Neural cell (in vitro differentiated cells): ENCODE data around the gene SF3B5. TPM values are rescaled to one million over a fixed set of nuclear protein-coding genes. Genes with fewer than 3 reads are reported as not detected.

Experiments
- H2AFZ ChIP-seq: fragments of 200-600, 300-800 bp; sonication (generic), shearing (Covaris generic); 2 replicates; pipeline ENCODE4 v1.6.0; 2014; ENCODE audit warnings: low read depth, mild to moderate bottlenecking, antibody characterized with exemption, low read length, moderate library complexity
- H3F3A ChIP-seq: fragments of 200-600 bp; shearing (Covaris generic); 2 replicates; pipeline ENCODE4 v1.6.1; 2016; ENCODE audit warnings: mild to moderate bottlenecking, moderate library complexity, mixed read lengths, antibody characterized with exemption, low read length; ENCODE audit not compliant: insufficient read depth, poor library complexity, severe bottlenecking
- H3K27ac ChIP-seq: fragments of 200-600, 300-800 bp; sonication (generic), shearing (Covaris generic); 2 replicates; pipeline ENCODE4 v1.5.1; 2014; ENCODE audit warnings: mild to moderate bottlenecking, low read length, moderate library complexity
- H3K27me3 ChIP-seq: fragments of 300-800, 200-600 bp; sonication (generic), shearing (Covaris generic); 2 replicates; pipeline ENCODE4 v1.6.0; 2014; ENCODE audit warnings: mild to moderate bottlenecking, low read depth, low read length, moderate library complexity; ENCODE audit not compliant: insufficient read depth
- H3K36me3 ChIP-seq: fragments of 300-800, 200-600 bp; sonication (generic), shearing (Covaris generic); 2 replicates; pipeline ENCODE4 v1.5.1; 2014; ENCODE audit warnings: mild to moderate bottlenecking, antibody characterized with exemption, low read length, moderate library complexity; ENCODE audit not compliant: insufficient read depth
- H3K4me2 ChIP-seq: fragments of 300-800, 200-600 bp; sonication (generic), shearing (Covaris generic); 2 replicates; pipeline ENCODE4 v1.6.0; 2014; ENCODE audit warnings: mild to moderate bottlenecking, low read length
- H3K4me3 ChIP-seq: fragments of 300-800, 200-600 bp; sonication (generic), shearing (Covaris generic); 2 replicates; pipeline ENCODE4 v1.5.1; 2014; ENCODE audit warnings: mild to moderate bottlenecking, low read length, moderate library complexity
- H3K79me2 ChIP-seq: fragments of 200-600 bp; shearing (Covaris generic); replicated peaks from 2 replicates; pipeline ENCODE4 v1.6.0; 2014; ENCODE audit warnings: mild to moderate bottlenecking, low read length, moderate library complexity; ENCODE audit not compliant: insufficient read depth
- H3K9ac ChIP-seq: fragments of 300-800, 200-600 bp; sonication (generic), shearing (Covaris generic); 2 replicates; pipeline ENCODE4 v1.6.1; 2016; ENCODE audit warnings: mild to moderate bottlenecking, low read length, mixed read lengths
- H3K9me2 ChIP-seq: fragments of 200-600 bp; shearing (Covaris generic); 2 replicates; pipeline ENCODE4 v1.6.1; 2016; ENCODE audit warnings: mild to moderate bottlenecking, low read length, mixed read lengths; ENCODE audit not compliant: insufficient read depth
- H3K9me3 ChIP-seq: fragments of 200-600, 300-800 bp; sonication (generic), shearing (Covaris generic); 2 replicates; pipeline ENCODE4 v1.6.1; 2016; ENCODE audit warnings: mild to moderate bottlenecking, mixed run types, low read length, moderate library complexity, mixed read lengths
- H4K20me1 ChIP-seq: fragments of 200-600 bp; shearing (Covaris generic); 2 replicates; pipeline ENCODE4 v1.6.1; 2016; ENCODE audit warnings: mild to moderate bottlenecking, mixed run types; ENCODE audit not compliant: insufficient read depth
- EP300 ChIP-seq: fragments of 450-650 bp; conservative IDR thresholded peaks from 2 replicates; pipeline ENCODE4 v1.6.1; 2014; ENCODE audit warnings: antibody characterized with exemption, mild to moderate bottlenecking, moderate library complexity; ENCODE audit not compliant: poor library complexity, severe bottlenecking
- EZH2 ChIP-seq: fragments of 200-600, 300-800 bp; shearing (Covaris generic), sonication (generic); IDR thresholded peaks from 2 replicates; pipeline ENCODE4 v1.6.1; 2014; ENCODE audit warnings: antibody characterized with exemption, low read length, borderline replicate concordance, mild to moderate bottlenecking; ENCODE audit not compliant: insufficient read depth, poor library complexity, severe bottlenecking
- MXI1 ChIP-seq: fragments of 450-650 bp; conservative IDR thresholded peaks from 2 replicates; pipeline ENCODE4 v1.6.1; 2014; ENCODE audit warnings: antibody characterized with exemption, mild to moderate bottlenecking; ENCODE audit not compliant: poor library complexity, severe bottlenecking
- POLR2AphosphoS5 ChIP-seq: IDR thresholded peaks from 2 replicates; pipeline ENCODE4 v1.6.1; 2012
- RAD21 ChIP-seq: fragments of 450-650 bp; conservative IDR thresholded peaks from 2 replicates; pipeline ENCODE4 v1.6.1; 2014; ENCODE audit warnings: antibody characterized with exemption, mild to moderate bottlenecking, moderate library complexity
- SMC3 ChIP-seq: fragments of 450-650 bp; conservative IDR thresholded peaks from 2 replicates; pipeline ENCODE4 v1.6.1; 2014; ENCODE audit warnings: antibody characterized with exemption, mild to moderate bottlenecking, moderate library complexity; ENCODE audit not compliant: poor library complexity
- TAF1 ChIP-seq: IDR thresholded peaks from 2 replicates; pipeline ENCODE4 v1.6.1; 2012; ENCODE audit warnings: low read depth
- polyA plus RNA-seq: library from polyadenylated mRNA; depleted of rRNA; stranded (reverse); fragments of >200 nt; gene quantifications from 2 replicates; pipeline ENCODE4 v1.2.3, GENCODE V29; 2014
- TF ChIP-seq, protein P1 (sequence below): IDR thresholded peaks from 2 replicates; pipeline ENCODE4 v1.6.1; 2012; ENCODE audit warnings: borderline replicate concordance
- TF ChIP-seq, protein P2 (sequence below): fragments of 450-650 bp; IDR thresholded peaks from 2 replicates; pipeline ENCODE4 v1.5.1; 2014; ENCODE audit warnings: antibody characterized with exemption, mild to moderate bottlenecking, moderate library complexity; ENCODE audit not compliant: poor library complexity, severe bottlenecking

The SF3B5 gene
- polyA plus RNA-seq, 1 donor from 2014 or later: 246 TPM

DNA sequence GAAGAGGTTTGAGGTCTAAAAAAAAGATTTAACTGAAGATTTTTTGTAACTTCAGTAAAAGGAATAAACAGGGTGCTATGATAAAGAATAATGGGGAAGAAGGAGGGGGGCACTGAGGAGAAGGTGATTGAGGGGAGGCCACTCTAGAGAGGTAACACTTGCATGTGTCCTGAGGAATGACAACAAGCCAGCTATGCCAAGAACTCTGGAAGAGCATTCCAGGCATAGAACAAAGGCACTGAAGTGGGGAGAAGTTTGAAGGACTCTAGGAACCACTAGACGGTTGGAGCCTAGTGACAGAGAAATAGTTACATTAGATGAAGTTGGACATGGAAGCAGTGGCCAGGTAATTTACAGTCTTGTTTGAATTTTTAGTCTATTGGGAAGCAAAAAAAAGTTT is 10.8 kb upstream of the SF3B5 start:
- Histone ChIP-seq H3K9me2 (no peaks in the 10 kb centered on the region), H3F3A (no peaks in the 10 kb centered on the region), H4K20me1 (no peaks in the 10 kb centered on the region), H3K4me2 (no peak overlapping the region), H2AFZ (no peak overlapping the region), H3K79me2 (no peaks in the 10 kb centered on the region), H3K9me3 (no peaks in the 10 kb centered on the region), H3K4me3 (no peak overlapping the region), H3K9ac (no peak overlapping the region), H3K27ac (no peak overlapping the region), H3K36me3 (no peaks in the 10 kb centered on the region), H3K27me3 (no peaks in the 10 kb centered on the region)
- TF ChIP-seq POLR2AphosphoS5 (no peak), TAF1 (no peak), MXI1 (no peak), EZH2 (no peak), EP300 (no peak), SMC3 (no peak), RAD21 (no peak)
- TF ChIP-seq, protein P1, sequence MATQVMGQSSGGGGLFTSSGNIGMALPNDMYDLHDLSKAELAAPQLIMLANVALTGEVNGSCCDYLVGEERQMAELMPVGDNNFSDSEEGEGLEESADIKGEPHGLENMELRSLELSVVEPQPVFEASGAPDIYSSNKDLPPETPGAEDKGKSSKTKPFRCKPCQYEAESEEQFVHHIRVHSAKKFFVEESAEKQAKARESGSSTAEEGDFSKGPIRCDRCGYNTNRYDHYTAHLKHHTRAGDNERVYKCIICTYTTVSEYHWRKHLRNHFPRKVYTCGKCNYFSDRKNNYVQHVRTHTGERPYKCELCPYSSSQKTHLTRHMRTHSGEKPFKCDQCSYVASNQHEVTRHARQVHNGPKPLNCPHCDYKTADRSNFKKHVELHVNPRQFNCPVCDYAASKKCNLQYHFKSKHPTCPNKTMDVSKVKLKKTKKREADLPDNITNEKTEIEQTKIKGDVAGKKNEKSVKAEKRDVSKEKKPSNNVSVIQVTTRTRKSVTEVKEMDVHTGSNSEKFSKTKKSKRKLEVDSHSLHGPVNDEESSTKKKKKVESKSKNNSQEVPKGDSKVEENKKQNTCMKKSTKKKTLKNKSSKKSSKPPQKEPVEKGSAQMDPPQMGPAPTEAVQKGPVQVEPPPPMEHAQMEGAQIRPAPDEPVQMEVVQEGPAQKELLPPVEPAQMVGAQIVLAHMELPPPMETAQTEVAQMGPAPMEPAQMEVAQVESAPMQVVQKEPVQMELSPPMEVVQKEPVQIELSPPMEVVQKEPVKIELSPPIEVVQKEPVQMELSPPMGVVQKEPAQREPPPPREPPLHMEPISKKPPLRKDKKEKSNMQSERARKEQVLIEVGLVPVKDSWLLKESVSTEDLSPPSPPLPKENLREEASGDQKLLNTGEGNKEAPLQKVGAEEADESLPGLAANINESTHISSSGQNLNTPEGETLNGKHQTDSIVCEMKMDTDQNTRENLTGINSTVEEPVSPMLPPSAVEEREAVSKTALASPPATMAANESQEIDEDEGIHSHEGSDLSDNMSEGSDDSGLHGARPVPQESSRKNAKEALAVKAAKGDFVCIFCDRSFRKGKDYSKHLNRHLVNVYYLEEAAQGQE: no peak
- TF ChIP-seq, protein P2, sequence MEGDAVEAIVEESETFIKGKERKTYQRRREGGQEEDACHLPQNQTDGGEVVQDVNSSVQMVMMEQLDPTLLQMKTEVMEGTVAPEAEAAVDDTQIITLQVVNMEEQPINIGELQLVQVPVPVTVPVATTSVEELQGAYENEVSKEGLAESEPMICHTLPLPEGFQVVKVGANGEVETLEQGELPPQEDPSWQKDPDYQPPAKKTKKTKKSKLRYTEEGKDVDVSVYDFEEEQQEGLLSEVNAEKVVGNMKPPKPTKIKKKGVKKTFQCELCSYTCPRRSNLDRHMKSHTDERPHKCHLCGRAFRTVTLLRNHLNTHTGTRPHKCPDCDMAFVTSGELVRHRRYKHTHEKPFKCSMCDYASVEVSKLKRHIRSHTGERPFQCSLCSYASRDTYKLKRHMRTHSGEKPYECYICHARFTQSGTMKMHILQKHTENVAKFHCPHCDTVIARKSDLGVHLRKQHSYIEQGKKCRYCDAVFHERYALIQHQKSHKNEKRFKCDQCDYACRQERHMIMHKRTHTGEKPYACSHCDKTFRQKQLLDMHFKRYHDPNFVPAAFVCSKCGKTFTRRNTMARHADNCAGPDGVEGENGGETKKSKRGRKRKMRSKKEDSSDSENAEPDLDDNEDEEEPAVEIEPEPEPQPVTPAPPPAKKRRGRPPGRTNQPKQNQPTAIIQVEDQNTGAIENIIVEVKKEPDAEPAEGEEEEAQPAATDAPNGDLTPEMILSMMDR: no peak

DNA sequence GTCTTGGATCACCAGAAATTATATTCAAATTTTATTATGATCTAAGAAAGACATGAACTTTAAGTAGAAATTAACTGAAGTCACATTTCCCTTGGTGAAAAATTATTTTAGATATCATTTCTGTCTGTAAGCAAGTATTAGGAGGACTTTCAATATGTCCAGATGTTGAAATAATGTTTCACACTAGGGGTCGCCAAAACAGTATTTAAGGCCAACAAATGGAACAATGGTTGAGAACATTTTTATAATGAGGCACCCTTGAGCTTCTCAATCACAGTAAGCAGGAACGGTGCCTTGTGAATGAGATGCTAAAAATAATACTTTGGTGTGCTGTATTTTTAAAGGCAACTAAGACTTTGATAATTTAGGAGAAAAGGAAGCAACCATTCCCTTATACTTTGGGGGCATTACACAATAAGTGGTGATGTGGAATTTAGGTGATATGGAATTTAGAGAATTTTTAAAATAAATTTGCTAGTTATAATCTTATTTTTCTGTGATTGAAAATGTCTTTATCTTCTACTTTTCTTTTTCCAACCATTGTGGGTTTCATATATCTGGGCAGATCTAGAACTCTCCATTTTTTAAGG is 9.6 kb upstream of the SF3B5 start:
- TF ChIP-seq SMC3: peak; percentile 85
- peak; percentile 90 for TF ChIP-seq RAD21
- no peak for TF ChIP-seq POLR2AphosphoS5
- TF ChIP-seq, protein P2: peak; percentile 87
- TF ChIP-seq TAF1: no peak
- no peak for TF ChIP-seq EZH2
- no peak for TF ChIP-seq MXI1
- Histone ChIP-seq H2AFZ (no peak overlapping the region), H3K27ac (no peak overlapping the region), H3F3A (no peaks in the 10 kb centered on the region), H3K9ac (no peak overlapping the region), H3K4me2 (no peak overlapping the region), H3K9me2 (no peaks in the 10 kb centered on the region), H3K36me3 (no peaks in the 10 kb centered on the region), H3K4me3 (no peak overlapping the region), H3K79me2 (no peaks in the 10 kb centered on the region), H3K27me3 (no peaks in the 10 kb centered on the region), H4K20me1 (no peaks in the 10 kb centered on the region), H3K9me3 (no peaks in the 10 kb centered on the region)
